ENCODE results near the gene THSD4. TPM values are rescaled to one million over a fixed set of nuclear protein-coding genes. Genes with fewer than 3 reads are reported as not detected.
A peak's percentile ranks its signal among the peaks of the same experiment; 100 is the strongest.

THSD4 gene
- polyA plus RNA-seq, 1 donor (not counting 4 experiments of a cell fraction or from before 2014, with no cell fraction given), result 24.5 TPM

DNA sequence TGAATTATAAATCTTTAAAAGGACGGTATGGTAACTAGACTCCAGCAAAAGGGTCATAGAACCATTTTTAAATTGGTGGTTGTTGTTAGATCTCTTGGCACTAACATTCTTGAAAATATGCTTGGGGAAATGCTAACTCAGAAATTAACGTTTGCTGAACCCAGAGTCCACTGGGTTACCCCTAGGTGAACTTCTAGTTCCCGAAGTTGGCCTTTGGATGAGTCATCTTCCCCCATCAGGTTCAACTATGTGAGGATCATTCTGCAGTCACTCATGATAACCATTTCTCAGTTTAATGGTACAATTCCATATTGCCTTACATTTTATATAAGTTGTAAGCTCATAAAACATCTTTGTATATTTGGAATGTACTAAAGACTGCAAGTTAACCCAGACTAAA, 204.7 kb downstream of the THSD4 start:
- Histone ChIP-seq H3K4me3 (ENCODE audit: control insufficient read depth in 2 of 3, extremely low read depth in 1 of 3, insufficient read depth in 2 of 3, low read depth in 1 of 3, low read length in 3 of 3) (no peak overlapping the region), H3K9me1 (ENCODE audit: control insufficient read depth, extremely low read depth, insufficient read depth, low read length) (no peaks in the 10 kb centered on the region), H2AFZ (ENCODE audit: control insufficient read depth, low read length) (no peak overlapping the region), H3K27ac (ENCODE audit: control insufficient read depth, insufficient read depth, low read length) (no peak overlapping the region), H3K27me3 (ENCODE audit: control insufficient read depth, extremely low read depth, insufficient read depth, low read length) (no peaks in the 10 kb centered on the region), H3K4me1 (ENCODE audit: control insufficient read depth, extremely low read depth, insufficient read depth, low read length) (peaks cover 3% of the 10 kb centered on the region), H3K9ac (ENCODE audit: control insufficient read depth, extremely low read depth, insufficient read depth, low read length) (no peak overlapping the region), H4K20me1 (ENCODE audit: control insufficient read depth, extremely low read depth, insufficient read depth, low read length) (no peaks in the 10 kb centered on the region), H3K36me3 (ENCODE audit: control insufficient read depth in 2 of 2, extremely low read depth in 1 of 2, insufficient read depth in 2 of 2, low read length in 2 of 2) (peaks cover 10 to 11% of the 10 kb centered on the region in 2 experiments), H3K79me2 (ENCODE audit: control insufficient read depth, insufficient read depth, low read length) (no peaks in the 10 kb centered on the region), H3K9me3 (ENCODE audit: control insufficient read depth, low read depth, low read length) (no peaks in the 10 kb centered on the region), H3K4me2 (ENCODE audit: control insufficient read depth, extremely low read depth, insufficient read depth, low read depth, low read length) (no peak overlapping the region)
- FAIRE-seq (peak; percentile 13), DNase-seq (ENCODE audit: low read depth, low spot score) (no peak)
- TF ChIP-seq EZH2 (IDR thresholded peaks at IDR 0.05; ENCODE audit: low read length), result no peak
- TF ChIP-seq, protein P1, sequence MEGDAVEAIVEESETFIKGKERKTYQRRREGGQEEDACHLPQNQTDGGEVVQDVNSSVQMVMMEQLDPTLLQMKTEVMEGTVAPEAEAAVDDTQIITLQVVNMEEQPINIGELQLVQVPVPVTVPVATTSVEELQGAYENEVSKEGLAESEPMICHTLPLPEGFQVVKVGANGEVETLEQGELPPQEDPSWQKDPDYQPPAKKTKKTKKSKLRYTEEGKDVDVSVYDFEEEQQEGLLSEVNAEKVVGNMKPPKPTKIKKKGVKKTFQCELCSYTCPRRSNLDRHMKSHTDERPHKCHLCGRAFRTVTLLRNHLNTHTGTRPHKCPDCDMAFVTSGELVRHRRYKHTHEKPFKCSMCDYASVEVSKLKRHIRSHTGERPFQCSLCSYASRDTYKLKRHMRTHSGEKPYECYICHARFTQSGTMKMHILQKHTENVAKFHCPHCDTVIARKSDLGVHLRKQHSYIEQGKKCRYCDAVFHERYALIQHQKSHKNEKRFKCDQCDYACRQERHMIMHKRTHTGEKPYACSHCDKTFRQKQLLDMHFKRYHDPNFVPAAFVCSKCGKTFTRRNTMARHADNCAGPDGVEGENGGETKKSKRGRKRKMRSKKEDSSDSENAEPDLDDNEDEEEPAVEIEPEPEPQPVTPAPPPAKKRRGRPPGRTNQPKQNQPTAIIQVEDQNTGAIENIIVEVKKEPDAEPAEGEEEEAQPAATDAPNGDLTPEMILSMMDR (optimal IDR thresholded peaks at IDR 0.05 in 1 of 3, IDR thresholded peaks at IDR 0.05 in 1 of 3, conservative IDR thresholded peaks at IDR 0.05 in 1 of 3; ENCODE audit: extremely low read depth in 1 of 3, insufficient read depth in 2 of 3, low read length in 3 of 3), result no peak
- dilution Hi-C loops (cut with MboI; ENCODE audit: extremely low pct_ligation_motif_present, low sequenced_read_pairs), result no loop called here

DNA sequence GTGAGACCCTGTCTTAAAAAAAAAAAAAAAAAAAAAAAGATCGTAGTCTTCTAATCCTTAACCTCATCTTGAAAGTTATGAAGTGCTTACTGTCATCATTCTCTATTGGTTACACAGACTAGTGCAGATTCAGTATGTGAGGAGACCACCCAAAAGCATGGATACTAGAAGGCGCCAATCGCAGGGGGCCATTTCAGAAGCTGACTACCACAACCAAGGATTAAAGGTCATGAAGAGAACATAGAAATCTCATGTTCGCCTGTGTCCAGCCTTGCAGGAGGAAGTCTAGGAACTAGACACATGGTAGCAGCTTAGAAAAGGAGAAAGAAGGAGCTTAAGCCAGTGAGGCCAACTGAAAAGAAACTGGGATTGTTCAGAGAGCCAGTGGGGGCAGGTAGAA, 207.8 kb downstream of the THSD4 start:
- no peak for DNase-seq (ENCODE audit: low read depth, low spot score)
- no peak overlapping the region for H3K27ac ChIP-seq (ENCODE audit: control insufficient read depth, insufficient read depth, low read length)
- H4K20me1 ChIP-seq (ENCODE audit: control insufficient read depth, extremely low read depth, insufficient read depth, low read length), result no peaks in the 10 kb centered on the region
- H3K9me1 ChIP-seq (ENCODE audit: control insufficient read depth, extremely low read depth, insufficient read depth, low read length), result no peaks in the 10 kb centered on the region
- H3K4me2 ChIP-seq (ENCODE audit: control insufficient read depth, extremely low read depth, insufficient read depth, low read depth, low read length), result no peak overlapping the region
- dilution Hi-C loops (cut with MboI; ENCODE audit: extremely low pct_ligation_motif_present, low sequenced_read_pairs), result no loop called here
- H3K4me1 ChIP-seq (ENCODE audit: control insufficient read depth, extremely low read depth, insufficient read depth, low read length), result peaks cover 10% of the 10 kb centered on the region
- FAIRE-seq, result no peak
- peaks cover 5 to 6% of the 10 kb centered on the region in 2 experiments for H3K36me3 ChIP-seq (ENCODE audit: control insufficient read depth in 2 of 2, extremely low read depth in 1 of 2, insufficient read depth in 2 of 2, low read length in 2 of 2)
- H2AFZ ChIP-seq (ENCODE audit: control insufficient read depth, low read length), result no peak overlapping the region
- H3K79me2 ChIP-seq (ENCODE audit: control insufficient read depth, insufficient read depth, low read length), result no peaks in the 10 kb centered on the region
- H3K9ac ChIP-seq (ENCODE audit: control insufficient read depth, extremely low read depth, insufficient read depth, low read length), result no peak overlapping the region
- TF ChIP-seq, protein P1 (optimal IDR thresholded peaks at IDR 0.05 in 1 of 3, IDR thresholded peaks at IDR 0.05 in 1 of 3, conservative IDR thresholded peaks at IDR 0.05 in 1 of 3; ENCODE audit: extremely low read depth in 1 of 3, insufficient read depth in 2 of 3, low read length in 3 of 3), result no peak
- TF ChIP-seq EZH2 (IDR thresholded peaks at IDR 0.05; ENCODE audit: low read length), result no peak
- H3K9me3 ChIP-seq (ENCODE audit: control insufficient read depth, low read depth, low read length), result no peaks in the 10 kb centered on the region
- no peak overlapping the region for H3K4me3 ChIP-seq (ENCODE audit: control insufficient read depth in 2 of 3, extremely low read depth in 1 of 3, insufficient read depth in 2 of 3, low read depth in 1 of 3, low read length in 3 of 3)
- no peaks in the 10 kb centered on the region for H3K27me3 ChIP-seq (ENCODE audit: control insufficient read depth, extremely low read depth, insufficient read depth, low read length)
